DMS53 treated with DMSO at 0.1 percent for 48 hours (cell line): ENCODE data around the gene RPL26.

Source experiments
- DNase-seq: peaks from one replicate; lab custom pipeline; 2025; ENCODE audit not compliant: unreplicated experiment; lab: John Stamatoyannopoulos, UW

RPL26 gene

DNA sequence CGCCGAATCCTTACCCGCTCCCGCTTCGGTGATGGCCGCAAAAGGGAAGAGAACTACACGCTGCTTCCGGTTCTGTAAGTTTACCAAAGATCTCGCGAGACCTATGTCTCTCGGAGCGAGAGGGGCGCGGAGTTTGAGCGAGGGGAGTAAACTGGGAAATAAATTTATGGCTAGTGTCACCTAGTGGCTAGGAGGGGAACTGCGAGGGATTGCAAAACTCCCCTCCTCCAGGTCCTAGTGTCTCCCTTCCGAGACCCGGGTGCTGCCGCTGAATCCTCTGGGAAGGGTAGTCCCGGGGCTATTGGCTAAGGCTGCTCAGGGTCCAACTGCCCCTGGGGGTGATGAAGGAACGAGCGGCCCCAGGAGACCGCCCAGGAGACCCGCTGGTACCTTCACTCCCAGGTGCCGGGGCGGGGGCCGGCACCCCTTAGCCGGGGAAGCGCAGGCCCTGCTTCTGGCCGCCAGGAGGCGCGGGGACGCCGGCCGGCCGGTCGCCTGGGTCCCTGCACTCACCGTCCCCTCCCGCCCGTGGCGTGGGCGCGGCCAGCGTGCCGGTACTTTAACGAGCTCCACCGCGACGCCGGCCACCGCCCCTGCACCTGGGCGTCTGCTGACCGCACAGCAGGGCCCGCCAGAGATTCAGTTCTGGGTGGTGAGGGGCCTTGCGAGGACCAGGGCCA is at the start of gene RPL26:
Gene RPL26, minus strand, starts transcription at position 51 of the 680 bp plus-strand sequence. CDS start 883 bp downstream, outside the sequence.
- peak; percentile 99 for DNase-seq

DNA sequence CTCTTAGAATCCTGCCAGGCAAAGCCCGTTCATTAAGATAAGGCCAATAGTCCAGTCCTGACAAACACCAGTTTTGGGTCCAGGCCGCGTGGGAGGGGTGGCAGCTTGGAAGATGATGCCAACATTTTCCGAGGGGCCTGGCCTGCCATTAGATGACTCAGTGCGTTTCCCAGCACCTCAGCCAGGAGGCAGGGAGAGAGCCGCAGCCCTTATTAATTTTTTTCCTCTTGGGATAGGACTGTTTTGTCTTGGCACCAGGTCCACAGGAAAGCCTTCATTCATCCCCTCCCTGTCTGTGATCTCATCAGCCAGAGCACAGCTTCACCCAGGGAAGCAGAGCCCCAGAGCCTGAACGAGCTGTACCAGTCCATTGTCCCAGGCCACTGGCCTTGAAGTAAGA is 48.0 kb upstream of the RPL26 start:
- no peak for DNase-seq

DNA sequence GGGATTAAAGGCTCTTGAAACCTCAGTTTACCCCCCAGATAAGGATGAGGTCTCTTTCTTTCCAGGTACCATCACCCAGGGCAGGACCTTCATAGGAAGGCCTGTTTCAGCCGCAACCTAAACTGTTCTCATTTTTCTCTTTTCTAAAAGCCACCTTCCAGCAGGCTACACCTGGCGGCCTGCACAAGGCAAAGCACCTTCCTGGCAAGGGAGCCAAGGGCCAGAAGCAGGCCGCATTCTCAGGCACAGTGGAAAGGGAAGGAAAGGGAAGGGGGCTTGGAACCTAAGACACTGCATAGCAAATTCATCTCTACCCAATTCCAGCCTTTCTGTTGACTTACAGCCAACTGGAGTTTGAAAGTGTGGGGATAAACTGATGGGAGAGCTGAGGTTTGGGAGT is 43.8 kb upstream of the RPL26 start:
- DNase-seq = no peak

DNA sequence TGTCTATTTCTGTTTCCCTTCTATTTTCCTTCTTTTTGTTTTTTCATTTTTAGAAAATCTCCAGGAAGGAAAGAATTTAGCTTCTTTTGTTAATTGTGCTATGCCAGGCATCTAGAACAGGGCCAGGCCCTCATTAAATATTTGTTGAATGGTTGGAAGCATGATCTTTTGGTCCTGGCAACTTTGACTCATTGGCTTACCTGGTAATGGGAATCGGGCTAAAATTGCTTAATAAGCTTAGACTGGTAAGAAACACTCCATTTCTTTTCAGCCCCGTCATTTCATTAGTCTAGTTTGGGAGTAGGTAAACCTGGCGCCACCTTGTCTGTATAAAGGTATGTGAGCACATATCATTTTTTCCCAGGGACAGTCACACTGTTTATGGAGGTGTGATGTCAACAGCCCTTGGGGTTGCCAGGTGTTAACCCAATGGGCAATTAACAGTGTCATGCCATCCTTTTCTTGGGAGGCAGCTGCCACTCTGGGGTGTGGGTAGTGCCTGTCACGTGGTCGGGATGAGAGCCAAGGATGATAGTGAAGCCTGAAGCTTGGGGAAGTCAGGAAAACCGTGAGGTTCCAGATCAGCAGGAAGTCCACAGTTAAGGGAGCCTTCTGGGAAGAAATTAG is 43.2 kb upstream of the RPL26 start:
- no peak for DNase-seq

GRCh38 chr17:8421571-8421970 is 38.6 kb upstream of the RPL26 start:
- no peak for DNase-seq

DNA sequence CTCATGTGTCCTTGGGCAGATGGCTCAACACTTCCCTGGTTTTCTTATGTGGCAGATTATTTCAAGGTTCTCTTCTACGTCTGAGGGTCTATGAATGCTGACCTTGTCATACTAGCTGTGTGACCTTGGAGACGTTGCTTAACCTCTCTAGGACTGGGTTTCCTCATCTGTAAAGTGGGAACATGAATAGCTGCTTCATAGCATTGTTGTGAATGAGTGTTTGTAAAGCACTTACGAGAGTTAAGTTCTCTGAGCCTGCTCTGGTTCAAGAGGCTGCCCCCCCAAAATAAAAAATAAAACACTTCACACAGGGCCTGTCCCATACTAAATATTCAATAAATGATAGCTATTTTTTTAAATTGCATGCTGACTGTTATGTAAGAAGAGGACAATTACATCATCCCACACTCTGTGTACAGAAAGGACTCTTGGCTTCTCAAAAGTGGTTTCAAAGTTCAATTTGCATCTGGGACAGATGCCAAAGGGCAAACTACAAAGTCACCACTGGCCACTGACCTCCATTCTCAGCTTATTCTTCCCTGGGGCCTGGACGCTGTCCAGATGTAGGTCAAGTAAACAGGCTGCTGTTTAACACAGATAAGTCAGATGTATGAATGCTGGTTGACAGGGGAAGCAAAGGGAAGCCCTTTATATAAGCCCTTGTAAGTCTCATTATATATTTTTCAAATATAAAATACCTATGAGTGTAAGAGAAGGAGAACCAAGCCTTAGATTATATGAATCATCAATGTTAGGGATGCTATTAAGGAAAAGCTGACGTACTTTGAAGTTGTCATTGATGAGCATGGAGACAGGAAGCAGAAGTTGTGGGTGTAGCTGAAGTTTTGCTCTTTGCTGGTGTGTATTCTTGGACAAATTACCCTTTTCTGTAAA is 37.3 kb upstream of the RPL26 start:
- peak; percentile 93 for DNase-seq

DNA sequence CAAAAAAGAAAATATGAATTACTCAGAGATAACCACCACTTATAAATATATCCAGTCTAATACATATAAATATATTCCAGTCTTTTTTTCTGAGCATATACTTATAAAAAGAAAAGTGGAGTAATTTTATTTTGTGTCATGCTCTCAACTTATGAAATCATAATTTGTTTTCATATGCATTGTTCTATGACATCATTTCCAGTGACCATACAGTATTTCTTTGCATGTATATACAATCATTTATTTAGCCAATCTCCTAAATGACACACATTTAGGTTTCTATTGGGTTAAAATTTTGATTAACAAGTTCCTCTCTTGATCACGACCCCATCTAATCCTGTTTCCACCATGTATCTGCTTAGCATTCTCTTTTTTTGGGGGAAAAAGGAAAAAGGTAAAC is 36.3 kb upstream of the RPL26 start:
- no peak for DNase-seq

GRCh38 chr17:8418471-8418870 is 35.5 kb upstream of the RPL26 start:
- no peak for DNase-seq

DNA sequence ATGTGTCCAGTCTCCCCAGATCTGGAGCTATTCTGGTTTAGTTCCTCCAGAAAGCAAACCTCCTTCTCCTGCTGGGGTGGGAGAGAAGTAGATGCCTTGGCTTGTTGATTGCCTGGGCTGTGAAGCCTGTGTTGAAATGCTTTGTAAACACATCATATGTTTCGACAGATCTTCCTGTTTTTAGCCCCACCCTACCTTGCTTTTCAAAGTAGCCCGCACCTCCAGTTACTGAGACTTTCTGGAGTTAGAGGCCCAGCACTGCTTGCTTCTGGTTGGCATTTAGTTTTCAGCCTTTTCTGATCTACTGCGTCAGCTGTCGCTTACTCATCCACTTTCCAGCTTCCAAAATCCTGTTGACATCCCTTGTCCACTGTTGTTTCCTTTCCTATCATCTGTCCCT is 34.8 kb upstream of the RPL26 start:
- no peak for DNase-seq

DNA sequence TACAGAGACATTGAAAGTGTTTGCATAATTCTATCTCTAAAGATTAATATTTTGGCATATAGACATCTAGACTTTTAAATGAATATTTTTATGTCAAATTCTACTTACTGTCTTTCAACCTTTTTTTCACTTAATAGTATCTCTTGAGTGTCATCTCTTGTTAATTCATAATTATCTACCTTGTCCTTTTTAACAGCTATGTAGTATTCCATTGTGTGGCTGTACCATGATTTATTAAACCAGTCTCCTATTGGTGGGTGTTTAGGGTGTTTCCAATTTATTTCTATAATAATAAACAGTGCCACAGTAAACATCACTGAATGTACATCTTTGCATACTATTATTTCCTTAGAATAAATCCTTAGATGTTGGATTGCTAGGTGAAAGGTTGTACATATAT is 30.9 kb upstream of the RPL26 start:
- no peak for DNase-seq

DNA sequence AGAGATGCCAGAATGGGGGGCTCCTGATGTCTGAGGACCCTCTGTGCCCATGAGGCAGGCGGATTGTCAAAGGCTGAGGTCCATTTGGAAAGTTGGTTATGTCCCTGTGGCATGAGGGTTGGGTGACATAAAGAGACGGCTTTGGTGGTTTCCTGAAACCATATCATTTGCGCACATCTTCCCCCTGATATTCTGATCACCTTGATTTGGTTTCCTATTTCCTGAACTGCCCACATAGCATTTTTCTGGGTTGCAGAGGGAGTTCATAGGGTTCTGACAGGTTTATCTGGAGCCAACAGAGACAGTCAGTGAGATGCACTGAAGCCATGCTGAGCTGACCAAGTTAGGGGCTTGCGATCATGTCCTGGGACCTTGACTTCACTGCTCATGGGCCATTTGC is 30.3 kb upstream of the RPL26 start:
- DNase-seq = no peak

- DNase-seq = no peak
These were observed 29.1 kb upstream of the RPL26 start for GRCh38 chr17:8412089-8412488.

DNA sequence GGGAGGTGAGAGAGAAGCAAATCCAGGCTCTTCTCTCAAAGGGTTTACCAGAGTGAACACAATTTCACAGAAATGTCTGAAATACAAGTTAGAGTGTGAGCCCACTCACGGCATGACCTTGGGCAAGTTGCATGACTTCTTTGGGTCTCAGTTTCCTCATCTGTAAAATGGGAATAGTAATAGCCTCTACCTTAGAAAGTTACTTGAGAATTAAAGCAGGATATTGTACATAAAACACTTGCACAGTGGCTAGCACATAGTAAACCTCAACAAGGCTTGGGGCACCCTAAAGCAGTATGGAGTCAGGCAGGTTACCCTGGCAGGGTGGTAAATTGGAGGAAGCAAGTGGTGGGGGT is 27.9 kb upstream of the RPL26 start:
- no peak for DNase-seq

DNA sequence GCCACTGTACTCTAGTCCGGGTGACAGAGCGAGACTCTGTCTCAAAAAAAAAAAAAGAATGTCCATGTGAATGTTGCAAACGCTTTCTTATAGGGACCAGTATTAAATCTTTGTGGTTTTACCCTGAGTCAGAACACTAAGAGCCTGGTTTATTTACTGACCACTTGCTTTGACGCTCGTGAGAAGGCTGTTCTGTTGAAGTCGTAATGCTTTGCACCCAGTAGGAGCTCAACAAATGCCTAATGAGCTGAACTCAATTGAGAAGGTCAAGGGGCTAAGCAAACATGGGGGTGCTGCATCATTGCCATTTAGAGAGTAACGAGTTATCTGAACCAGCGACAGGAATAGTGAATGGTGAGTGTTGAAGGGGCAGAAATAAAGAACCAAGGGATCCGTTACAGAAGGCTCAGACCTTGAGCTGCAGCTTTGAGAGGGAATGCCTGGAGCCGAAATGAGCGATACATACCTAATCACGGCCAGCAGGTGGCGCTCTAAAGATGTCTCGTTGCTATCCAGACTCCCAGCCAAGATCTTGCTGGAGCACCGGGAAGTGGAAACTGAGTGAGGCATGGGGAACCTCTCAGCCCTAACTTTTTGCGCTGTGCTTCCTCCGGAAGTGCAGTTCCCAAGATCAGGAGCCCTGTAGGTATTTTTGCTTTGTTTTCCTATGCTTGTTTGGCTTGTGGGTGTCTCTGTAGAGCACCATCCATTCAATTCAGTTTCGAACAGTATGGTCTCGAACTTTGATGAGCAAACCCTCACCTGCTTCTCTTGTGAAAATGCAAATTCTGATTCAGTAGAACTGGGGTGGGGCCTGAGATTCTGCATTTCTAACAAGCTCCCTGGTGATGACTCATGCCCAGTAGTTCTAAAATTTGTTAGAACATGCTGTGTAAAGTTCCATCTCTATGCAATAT is 27.2 kb upstream of the RPL26 start:
- peak; percentile 96 for DNase-seq

- peak; percentile 82 for DNase-seq
These were observed 25.4 kb upstream of the RPL26 start for GRCh38 chr17:8408371-8408770.

DNA sequence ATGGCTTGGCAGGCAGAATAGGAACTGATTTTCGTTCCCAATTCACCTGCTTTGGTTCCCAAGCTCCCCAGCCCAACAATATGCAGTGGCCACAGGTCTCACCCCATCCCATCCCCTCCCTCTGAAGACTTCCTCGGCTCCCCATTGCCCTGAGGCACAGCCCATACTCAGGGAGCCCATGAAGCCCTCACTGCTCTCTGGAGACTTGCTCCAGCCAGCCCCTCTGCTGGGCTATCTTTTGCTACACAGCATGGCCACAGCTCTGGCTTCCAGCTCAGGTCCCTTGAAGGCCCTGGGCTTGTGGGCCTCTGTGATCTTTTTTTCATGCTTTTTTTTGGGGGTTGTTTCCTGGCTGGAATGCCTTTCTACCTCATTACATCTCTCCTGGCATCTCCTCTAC is 23.2 kb upstream of the RPL26 start:
- no peak for DNase-seq

- DNase-seq = no peak
These were observed 22.6 kb upstream of the RPL26 start for GRCh38 chr17:8405499-8406016.

GRCh38 chr17:8402921-8403536 is 20.0 kb upstream of the RPL26 start:
- peak; percentile 11 for DNase-seq

- no peak for DNase-seq
These were observed 18.1 kb upstream of the RPL26 start for GRCh38 chr17:8401107-8401506.

- no peak for DNase-seq
These were observed 16.0 kb upstream of the RPL26 start for GRCh38 chr17:8398980-8399379.
